ENCODE measurements around the gene LRRC4B. TPM values are rescaled to one million over a fixed set of nuclear protein-coding genes. Genes with fewer than 3 reads are reported as not detected.

The LRRC4B gene
- total RNA-seq, 1 donor from 2014 or later: not detected

DNA sequence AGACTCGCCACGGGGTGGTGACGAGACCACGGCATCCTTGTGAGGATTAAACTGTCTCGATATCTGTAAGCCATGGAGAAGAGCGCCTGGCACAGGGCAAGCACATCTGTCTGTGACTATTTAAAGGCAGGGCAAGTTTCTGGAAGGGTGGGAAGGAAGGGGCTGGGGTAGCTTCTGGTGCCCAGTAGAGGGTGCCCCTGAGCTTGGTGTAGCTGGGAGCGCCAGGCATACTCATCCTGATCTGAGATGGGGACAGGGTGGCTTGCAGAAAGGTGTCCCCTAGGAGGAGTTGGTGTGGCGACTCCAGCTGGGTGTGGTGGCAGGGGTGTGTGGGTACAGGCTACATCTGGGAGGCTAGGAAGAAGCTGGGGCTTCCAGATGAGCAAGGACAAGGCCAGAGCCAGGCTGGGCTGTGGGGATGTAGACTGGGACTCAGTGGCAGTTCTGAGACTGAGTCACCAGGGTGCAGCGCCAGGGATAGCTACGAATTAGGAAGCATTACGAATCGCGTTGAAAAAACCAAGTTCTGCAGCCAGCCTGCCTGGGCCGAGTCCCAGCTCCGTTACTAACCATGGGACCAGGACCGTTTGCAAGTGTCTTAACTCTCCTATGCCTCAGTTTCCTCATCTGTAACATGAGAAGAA lies 31.5 kb downstream of the LRRC4B start:
- Histone ChIP-seq H3K9me3 (ENCODE audit: insufficient read depth, low read depth, low read length) (peaks cover 8% of the 10 kb centered on the region), H3K79me2 (ENCODE audit: insufficient read depth, low read length) (no peaks in the 10 kb centered on the region), H3K4me3 (ENCODE audit: insufficient read depth, low read depth, low read length) (no peak overlapping the region), H3K27ac (ENCODE audit: low read depth, low read length) (no peak overlapping the region), H3K4me2 (ENCODE audit: low read length) (no peak overlapping the region), H3K9ac (ENCODE audit: low read length) (no peak overlapping the region), H3K4me1 (ENCODE audit: insufficient read depth, low read length) (no peaks in the 10 kb centered on the region), H3K27me3 (ENCODE audit: insufficient read depth, low read length) (no peaks in the 10 kb centered on the region), H3K36me3 (ENCODE audit: insufficient read depth, low read length) (no peaks in the 10 kb centered on the region), H2AFZ (ENCODE audit: low read depth, low read length) (no peak overlapping the region), H4K20me1 (ENCODE audit: insufficient read depth, low read length) (no peaks in the 10 kb centered on the region)
- H3K4me3 Mint-ChIP-seq (ENCODE audit: unreplicated experiment): no peak overlapping the region
- no peaks in the 10 kb centered on the region for H3K27me3 Mint-ChIP-seq (ENCODE audit: low read depth, unreplicated experiment)
- no peaks in the 10 kb centered on the region for H3K36me3 Mint-ChIP-seq (ENCODE audit: low read depth, unreplicated experiment)
- H3K27ac Mint-ChIP-seq (ENCODE audit: unreplicated experiment): no peak overlapping the region
- no peak for TF ChIP-seq EZH2 (IDR thresholded peaks at IDR 0.05; ENCODE audit: insufficient read depth, low read length)
- TF ChIP-seq, protein P1, sequence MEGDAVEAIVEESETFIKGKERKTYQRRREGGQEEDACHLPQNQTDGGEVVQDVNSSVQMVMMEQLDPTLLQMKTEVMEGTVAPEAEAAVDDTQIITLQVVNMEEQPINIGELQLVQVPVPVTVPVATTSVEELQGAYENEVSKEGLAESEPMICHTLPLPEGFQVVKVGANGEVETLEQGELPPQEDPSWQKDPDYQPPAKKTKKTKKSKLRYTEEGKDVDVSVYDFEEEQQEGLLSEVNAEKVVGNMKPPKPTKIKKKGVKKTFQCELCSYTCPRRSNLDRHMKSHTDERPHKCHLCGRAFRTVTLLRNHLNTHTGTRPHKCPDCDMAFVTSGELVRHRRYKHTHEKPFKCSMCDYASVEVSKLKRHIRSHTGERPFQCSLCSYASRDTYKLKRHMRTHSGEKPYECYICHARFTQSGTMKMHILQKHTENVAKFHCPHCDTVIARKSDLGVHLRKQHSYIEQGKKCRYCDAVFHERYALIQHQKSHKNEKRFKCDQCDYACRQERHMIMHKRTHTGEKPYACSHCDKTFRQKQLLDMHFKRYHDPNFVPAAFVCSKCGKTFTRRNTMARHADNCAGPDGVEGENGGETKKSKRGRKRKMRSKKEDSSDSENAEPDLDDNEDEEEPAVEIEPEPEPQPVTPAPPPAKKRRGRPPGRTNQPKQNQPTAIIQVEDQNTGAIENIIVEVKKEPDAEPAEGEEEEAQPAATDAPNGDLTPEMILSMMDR (IDR thresholded peaks at IDR 0.05; ENCODE audit: insufficient read depth, low read depth, low read length): no peak
- H3K4me1 Mint-ChIP-seq (ENCODE audit: low read depth, unreplicated experiment): no peaks in the 10 kb centered on the region
- no peak for FAIRE-seq
- peak; percentile 2 for DNase-seq (ENCODE audit: low read depth)
- H3K9me3 Mint-ChIP-seq (ENCODE audit: unreplicated experiment): peaks cover 15% of the 10 kb centered on the region

DNA sequence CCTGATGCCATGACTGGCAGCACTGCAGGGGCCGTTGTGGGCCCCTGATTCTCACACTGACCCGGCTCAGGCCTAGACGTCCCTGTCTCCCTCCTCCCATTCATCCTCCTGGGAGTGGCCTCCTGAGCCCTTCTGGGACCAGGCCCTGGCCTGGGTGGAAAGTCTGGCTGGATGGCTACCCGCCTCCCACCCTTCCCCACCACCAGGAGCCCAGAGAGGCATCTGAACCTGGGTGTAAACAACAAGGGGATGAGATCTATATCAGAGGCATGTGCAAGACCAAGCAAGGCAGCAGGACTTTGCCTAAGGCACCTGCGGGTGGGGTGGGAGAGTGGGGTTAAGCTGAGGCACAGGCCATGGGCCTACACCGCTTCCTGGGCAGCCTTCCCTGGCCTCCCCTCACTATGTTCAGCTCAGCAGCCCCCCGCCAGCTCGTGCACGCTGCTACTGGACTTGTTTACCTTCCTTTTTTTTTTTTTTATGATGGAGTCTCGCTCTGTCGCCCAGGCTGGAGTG lies 32.5 kb downstream of the LRRC4B start:
- Histone ChIP-seq H3K36me3 (ENCODE audit: insufficient read depth, low read length) (no peaks in the 10 kb centered on the region), H3K4me1 (ENCODE audit: insufficient read depth, low read length) (no peaks in the 10 kb centered on the region), H3K9ac (ENCODE audit: low read length) (no peak overlapping the region), H3K4me2 (ENCODE audit: low read length) (no peak overlapping the region), H3K9me3 (ENCODE audit: insufficient read depth, low read depth, low read length) (peaks cover 8% of the 10 kb centered on the region), H4K20me1 (ENCODE audit: insufficient read depth, low read length) (no peaks in the 10 kb centered on the region), H2AFZ (ENCODE audit: low read depth, low read length) (no peak overlapping the region), H3K4me3 (ENCODE audit: insufficient read depth, low read depth, low read length) (no peak overlapping the region), H3K79me2 (ENCODE audit: insufficient read depth, low read length) (no peaks in the 10 kb centered on the region), H3K27ac (ENCODE audit: low read depth, low read length) (no peak overlapping the region), H3K27me3 (ENCODE audit: insufficient read depth, low read length) (no peaks in the 10 kb centered on the region)
- no peak overlapping the region for H3K4me3 Mint-ChIP-seq (ENCODE audit: unreplicated experiment)
- no peaks in the 10 kb centered on the region for H3K4me1 Mint-ChIP-seq (ENCODE audit: low read depth, unreplicated experiment)
- TF ChIP-seq, protein P1 (IDR thresholded peaks at IDR 0.05; ENCODE audit: insufficient read depth, low read depth, low read length): no peak
- TF ChIP-seq EZH2 (IDR thresholded peaks at IDR 0.05; ENCODE audit: insufficient read depth, low read length): no peak
- DNase-seq (ENCODE audit: low read depth) (no peak), FAIRE-seq (no peak)
- peaks cover 18% of the 10 kb centered on the region for H3K9me3 Mint-ChIP-seq (ENCODE audit: unreplicated experiment)
- H3K27ac Mint-ChIP-seq (ENCODE audit: unreplicated experiment): no peak overlapping the region
- H3K36me3 Mint-ChIP-seq (ENCODE audit: low read depth, unreplicated experiment): no peaks in the 10 kb centered on the region
- no peaks in the 10 kb centered on the region for H3K27me3 Mint-ChIP-seq (ENCODE audit: low read depth, unreplicated experiment)

DNA sequence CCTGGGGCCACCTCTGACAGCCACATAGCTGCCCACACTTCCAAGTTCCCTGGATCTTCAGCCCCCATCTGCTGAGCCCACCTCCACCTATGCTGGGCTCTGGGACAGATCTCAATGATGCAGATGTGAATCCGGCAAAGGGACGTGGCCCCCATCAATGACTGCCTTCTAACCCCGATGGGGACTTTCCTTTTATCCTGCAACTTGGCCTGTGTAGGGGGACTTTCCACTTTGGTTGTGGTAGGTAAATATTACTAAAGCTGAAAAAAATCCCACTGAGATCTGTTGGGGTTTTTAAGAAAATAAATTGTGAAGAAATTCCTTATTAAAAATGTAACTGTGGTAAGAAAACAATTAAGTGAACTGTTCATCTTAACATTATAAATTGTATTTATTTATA lies 33.8 kb downstream of the LRRC4B start:
- no peak overlapping the region for H3K4me3 ChIP-seq (ENCODE audit: insufficient read depth, low read depth, low read length)

More for the DNA sequence above, 33.8 kb downstream of the LRRC4B start:
- Mint-ChIP-seq H3K27me3 (ENCODE audit: low read depth, unreplicated experiment) (no peaks in the 10 kb centered on the region), H3K4me3 (ENCODE audit: unreplicated experiment) (no peak overlapping the region), H3K36me3 (ENCODE audit: low read depth, unreplicated experiment) (no peaks in the 10 kb centered on the region), H3K27ac (ENCODE audit: unreplicated experiment) (no peak overlapping the region), H3K9me3 (ENCODE audit: unreplicated experiment) (peaks cover 18% of the 10 kb centered on the region), H3K4me1 (ENCODE audit: low read depth, unreplicated experiment) (no peaks in the 10 kb centered on the region)
- no peak overlapping the region for H3K9ac ChIP-seq (ENCODE audit: low read length)
- FAIRE-seq (no peak), DNase-seq (ENCODE audit: low read depth) (no peak)
- no peak for TF ChIP-seq EZH2 (IDR thresholded peaks at IDR 0.05; ENCODE audit: insufficient read depth, low read length)
- TF ChIP-seq, protein P1 (IDR thresholded peaks at IDR 0.05; ENCODE audit: insufficient read depth, low read depth, low read length): no peak
- no peaks in the 10 kb centered on the region for H3K36me3 ChIP-seq (ENCODE audit: insufficient read depth, low read length)
- H3K4me2 ChIP-seq (ENCODE audit: low read length): no peak overlapping the region
- H3K27me3 ChIP-seq (ENCODE audit: insufficient read depth, low read length): no peaks in the 10 kb centered on the region
- no peaks in the 10 kb centered on the region for H4K20me1 ChIP-seq (ENCODE audit: insufficient read depth, low read length)
- no peaks in the 10 kb centered on the region for H3K79me2 ChIP-seq (ENCODE audit: insufficient read depth, low read length)
- no peak overlapping the region for H2AFZ ChIP-seq (ENCODE audit: low read depth, low read length)
- no peaks in the 10 kb centered on the region for H3K4me1 ChIP-seq (ENCODE audit: insufficient read depth, low read length)
- no peak overlapping the region for H3K27ac ChIP-seq (ENCODE audit: low read depth, low read length)
- H3K9me3 ChIP-seq (ENCODE audit: insufficient read depth, low read depth, low read length): peaks cover 8% of the 10 kb centered on the region

All from astrocyte (in vitro differentiated cells and primary cell).